Keratinocyte (primary cell): ENCODE measurements around the gene BMF. TPM values are rescaled to one million over a fixed set of nuclear protein-coding genes. Genes with fewer than 3 reads are reported as not detected.

Experiments used
- DNase-seq: peaks from one replicate; pipeline ENCODE4 v3.0.0-alpha.2; 2011; ENCODE audit warnings: low read depth, missing footprints, low spot score
- FAIRE-seq: peaks from 2 replicates; lab custom pipeline; 2011; peaks lifted over from hg19 to GRCh38; lab: Jason Lieb, UNC
- H2AFZ ChIP-seq: 2 replicates; pipeline ENCODE4 v1.6.0; 2012; ENCODE audit warnings: low read length, control low read depth, inconsistent platforms; ENCODE audit not compliant: control insufficient read depth
- H3K27ac ChIP-seq: 2 replicates; pipeline ENCODE4 v1.5.1; 2011; ENCODE audit warnings: low read length; ENCODE audit not compliant: control insufficient read depth, insufficient read depth
- H3K27me3 ChIP-seq: 3 replicates; pipeline ENCODE4 v1.6.0; 2011; ENCODE audit warnings: low read length; ENCODE audit not compliant: control insufficient read depth, insufficient read depth; ENCODE audit errors: extremely low read depth
- H3K36me3 ChIP-seq, 2 experiments: 2 replicates in 1 of 2; 3 replicates in 1 of 2; pipeline ENCODE4 v1.5.1; 2011; ENCODE audit warnings: low read length in 2 of 2, mild to moderate bottlenecking in 1 of 2; ENCODE audit not compliant: control insufficient read depth in 2 of 2, insufficient read depth in 2 of 2; ENCODE audit errors: extremely low read depth in 1 of 2
- H3K4me1 ChIP-seq: 3 replicates; pipeline ENCODE4 v1.5.1; 2011; ENCODE audit warnings: low read length; ENCODE audit not compliant: control insufficient read depth, insufficient read depth; ENCODE audit errors: extremely low read depth
- H3K4me2 ChIP-seq: 3 replicates; pipeline ENCODE4 v1.6.0; 2011; ENCODE audit warnings: low read depth, low read length; ENCODE audit not compliant: control insufficient read depth, insufficient read depth; ENCODE audit errors: extremely low read depth
- H3K4me3 ChIP-seq, 3 experiments: fragments of 200-600 bp in 1 of 3; sonication (generic) in 1 of 3; 2 replicates in 2 of 3; 3 replicates in 1 of 3; pipeline ENCODE4 v1.5.1; 2011 to 2016; ENCODE audit warnings: low read length in 3 of 3, mild to moderate bottlenecking in 3 of 3, control low read depth in 2 of 3, inconsistent platforms in 1 of 3, low read depth in 1 of 3, mixed read lengths in 1 of 3, mixed run types in 1 of 3, moderate library complexity in 1 of 3; ENCODE audit not compliant: control insufficient read depth in 2 of 3, insufficient read depth in 2 of 3; ENCODE audit errors: extremely low read depth in 1 of 3
- H3K79me2 ChIP-seq: 2 replicates; pipeline ENCODE4 v1.6.0; 2012; ENCODE audit warnings: low read length; ENCODE audit not compliant: control insufficient read depth, insufficient read depth
- H3K9ac ChIP-seq: 3 replicates; pipeline ENCODE4 v1.6.0; 2011; ENCODE audit warnings: low read length; ENCODE audit not compliant: control insufficient read depth, insufficient read depth; ENCODE audit errors: extremely low read depth
- H3K9me1 ChIP-seq: 3 replicates; pipeline ENCODE4 v1.6.0; 2011; ENCODE audit warnings: low read length; ENCODE audit not compliant: control insufficient read depth, insufficient read depth; ENCODE audit errors: extremely low read depth
- H3K9me3 ChIP-seq: 2 replicates; pipeline ENCODE4 v1.5.1; 2012; ENCODE audit warnings: low read depth, low read length; ENCODE audit not compliant: control insufficient read depth
- H4K20me1 ChIP-seq: 3 replicates; pipeline ENCODE4 v1.6.0; 2011; ENCODE audit warnings: low read length; ENCODE audit not compliant: control insufficient read depth, insufficient read depth; ENCODE audit errors: extremely low read depth
- EZH2 ChIP-seq: IDR thresholded peaks from one replicate; pipeline ENCODE4 v1.6.1; 2012; ENCODE audit warnings: inconsistent platforms, mild to moderate bottlenecking, low read length, moderate library complexity
- dilution Hi-C: fragments of 300-500 bp; cut with MboI; formaldehyde crosslinking; loops from one replicate; pipeline ENCODE4 v1.7.0; 2020; ENCODE audit warnings: low sequenced_read_pairs; ENCODE audit not compliant: extremely low pct_ligation_motif_present
- polyA plus RNA-seq, 5 experiments: library from polyadenylated mRNA; depleted of rRNA in 3 of 5; stranded (reverse) in 3 of 5; stranded (forward) in 1 of 5; unstranded in 1 of 5; fragments of >200 nt; gene quantifications; 1 replicate in 1 of 5; 2 replicates in 3 of 5; 3 replicates in 1 of 5; pipeline versions ENCODE4 v1.2.1 to v1.2.3, GENCODE V29; 2011 to 2012; ENCODE audit warnings: missing spikeins in 2 of 5, low read depth in 1 of 5, low replicate concordance in 1 of 5
- TF ChIP-seq, protein P1 (sequence below), 3 experiments: IDR thresholded peaks in 1 of 3; conservative IDR thresholded peaks in 1 of 3; optimal IDR thresholded peaks in 1 of 3; 2 replicates in 2 of 3; 3 replicates in 1 of 3; pipeline versions ENCODE3 to v1.5.1; 2011; ENCODE audit warnings: low read length in 3 of 3, mild to moderate bottlenecking in 3 of 3, moderate library complexity in 2 of 3, control low read depth in 1 of 3, inconsistent platforms in 1 of 3; ENCODE audit not compliant: insufficient read depth in 2 of 3; ENCODE audit errors: extremely low read depth in 1 of 3

BMF gene
- polyA plus RNA-seq, 1 donor (not counting 4 experiments of a cell fraction or from before 2014, with no cell fraction given), result 0.13 TPM

GRCh38 chr15:40097096-40097967 lies 11.3 kb downstream of the BMF start:
- Histone ChIP-seq H3K79me2 (no peaks in the 10 kb centered on the region), H3K27me3 (peaks cover 12% of the 10 kb centered on the region), H3K36me3 (no peaks in the 10 kb centered on the region), H3K4me1 (peaks cover 20% of the 10 kb centered on the region), H3K27ac (no peak overlapping the region), H3K9me1 (no peaks in the 10 kb centered on the region), H3K9me3 (no peaks in the 10 kb centered on the region), H4K20me1 (no peaks in the 10 kb centered on the region), H3K4me3 (no peak overlapping the region), H2AFZ (no peak overlapping the region), H3K4me2 (no peak overlapping the region), H3K9ac (no peak overlapping the region)
- dilution Hi-C loops, result no loop called here
- DNase-seq, result no peak
- no peak for FAIRE-seq
- TF ChIP-seq, protein P1, sequence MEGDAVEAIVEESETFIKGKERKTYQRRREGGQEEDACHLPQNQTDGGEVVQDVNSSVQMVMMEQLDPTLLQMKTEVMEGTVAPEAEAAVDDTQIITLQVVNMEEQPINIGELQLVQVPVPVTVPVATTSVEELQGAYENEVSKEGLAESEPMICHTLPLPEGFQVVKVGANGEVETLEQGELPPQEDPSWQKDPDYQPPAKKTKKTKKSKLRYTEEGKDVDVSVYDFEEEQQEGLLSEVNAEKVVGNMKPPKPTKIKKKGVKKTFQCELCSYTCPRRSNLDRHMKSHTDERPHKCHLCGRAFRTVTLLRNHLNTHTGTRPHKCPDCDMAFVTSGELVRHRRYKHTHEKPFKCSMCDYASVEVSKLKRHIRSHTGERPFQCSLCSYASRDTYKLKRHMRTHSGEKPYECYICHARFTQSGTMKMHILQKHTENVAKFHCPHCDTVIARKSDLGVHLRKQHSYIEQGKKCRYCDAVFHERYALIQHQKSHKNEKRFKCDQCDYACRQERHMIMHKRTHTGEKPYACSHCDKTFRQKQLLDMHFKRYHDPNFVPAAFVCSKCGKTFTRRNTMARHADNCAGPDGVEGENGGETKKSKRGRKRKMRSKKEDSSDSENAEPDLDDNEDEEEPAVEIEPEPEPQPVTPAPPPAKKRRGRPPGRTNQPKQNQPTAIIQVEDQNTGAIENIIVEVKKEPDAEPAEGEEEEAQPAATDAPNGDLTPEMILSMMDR (optimal IDR thresholded peaks at IDR 0.05 in 1 of 3, IDR thresholded peaks at IDR 0.05 in 1 of 3, conservative IDR thresholded peaks at IDR 0.05 in 1 of 3; ENCODE audit: extremely low read depth in 1 of 3, insufficient read depth in 2 of 3, low read length in 3 of 3), result no peak

GRCh38 chr15:40096094-40096891 lies 12.4 kb downstream of the BMF start:
- Histone ChIP-seq H3K36me3 (no peaks in the 10 kb centered on the region), H3K9me3 (no peaks in the 10 kb centered on the region), H4K20me1 (no peaks in the 10 kb centered on the region), H3K9ac (no peak overlapping the region), H3K27ac (no peak overlapping the region), H3K4me3 (no peak overlapping the region), H3K4me2 (no peak overlapping the region), H3K9me1 (no peaks in the 10 kb centered on the region), H3K27me3 (peaks cover 12% of the 10 kb centered on the region), H3K79me2 (no peaks in the 10 kb centered on the region), H3K4me1 (peaks cover 19% of the 10 kb centered on the region), H2AFZ (no peak overlapping the region)
- dilution Hi-C loops, result no loop called here
- no peak for TF ChIP-seq EZH2
- TF ChIP-seq, protein P1 (optimal IDR thresholded peaks at IDR 0.05 in 1 of 3, IDR thresholded peaks at IDR 0.05 in 1 of 3, conservative IDR thresholded peaks at IDR 0.05 in 1 of 3; ENCODE audit: extremely low read depth in 1 of 3, insufficient read depth in 2 of 3, low read length in 3 of 3), result no peak
- DNase-seq (no peak), FAIRE-seq (no peak)
